HL-60 (cell line): ENCODE measurements around the gene ARNT2.

Experiments used
- GABPA ChIP-seq: IDR thresholded peaks from 2 replicates; pipeline ENCODE4 v1.6.1; 2012; ENCODE audit warnings: low read depth
- POLR2AphosphoS5 ChIP-seq: IDR thresholded peaks from 2 replicates; pipeline ENCODE4 v1.6.1; 2012; ENCODE audit warnings: low read depth
- TF ChIP-seq, protein P1 (sequence below): IDR thresholded peaks from one replicate; pipeline ENCODE4 v1.5.1; 2011; ENCODE audit warnings: low read length, control low read depth, inconsistent platforms; ENCODE audit not compliant: insufficient read depth
- TF ChIP-seq, protein P2 (sequence below): IDR thresholded peaks from 2 replicates; pipeline ENCODE4 v1.6.1; 2012; ENCODE audit warnings: low read depth; ENCODE audit not compliant: insufficient replicate concordance

- TF ChIP-seq, protein P1, sequence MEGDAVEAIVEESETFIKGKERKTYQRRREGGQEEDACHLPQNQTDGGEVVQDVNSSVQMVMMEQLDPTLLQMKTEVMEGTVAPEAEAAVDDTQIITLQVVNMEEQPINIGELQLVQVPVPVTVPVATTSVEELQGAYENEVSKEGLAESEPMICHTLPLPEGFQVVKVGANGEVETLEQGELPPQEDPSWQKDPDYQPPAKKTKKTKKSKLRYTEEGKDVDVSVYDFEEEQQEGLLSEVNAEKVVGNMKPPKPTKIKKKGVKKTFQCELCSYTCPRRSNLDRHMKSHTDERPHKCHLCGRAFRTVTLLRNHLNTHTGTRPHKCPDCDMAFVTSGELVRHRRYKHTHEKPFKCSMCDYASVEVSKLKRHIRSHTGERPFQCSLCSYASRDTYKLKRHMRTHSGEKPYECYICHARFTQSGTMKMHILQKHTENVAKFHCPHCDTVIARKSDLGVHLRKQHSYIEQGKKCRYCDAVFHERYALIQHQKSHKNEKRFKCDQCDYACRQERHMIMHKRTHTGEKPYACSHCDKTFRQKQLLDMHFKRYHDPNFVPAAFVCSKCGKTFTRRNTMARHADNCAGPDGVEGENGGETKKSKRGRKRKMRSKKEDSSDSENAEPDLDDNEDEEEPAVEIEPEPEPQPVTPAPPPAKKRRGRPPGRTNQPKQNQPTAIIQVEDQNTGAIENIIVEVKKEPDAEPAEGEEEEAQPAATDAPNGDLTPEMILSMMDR, result no peak
- TF ChIP-seq POLR2AphosphoS5, result no peak
- TF ChIP-seq, protein P2, sequence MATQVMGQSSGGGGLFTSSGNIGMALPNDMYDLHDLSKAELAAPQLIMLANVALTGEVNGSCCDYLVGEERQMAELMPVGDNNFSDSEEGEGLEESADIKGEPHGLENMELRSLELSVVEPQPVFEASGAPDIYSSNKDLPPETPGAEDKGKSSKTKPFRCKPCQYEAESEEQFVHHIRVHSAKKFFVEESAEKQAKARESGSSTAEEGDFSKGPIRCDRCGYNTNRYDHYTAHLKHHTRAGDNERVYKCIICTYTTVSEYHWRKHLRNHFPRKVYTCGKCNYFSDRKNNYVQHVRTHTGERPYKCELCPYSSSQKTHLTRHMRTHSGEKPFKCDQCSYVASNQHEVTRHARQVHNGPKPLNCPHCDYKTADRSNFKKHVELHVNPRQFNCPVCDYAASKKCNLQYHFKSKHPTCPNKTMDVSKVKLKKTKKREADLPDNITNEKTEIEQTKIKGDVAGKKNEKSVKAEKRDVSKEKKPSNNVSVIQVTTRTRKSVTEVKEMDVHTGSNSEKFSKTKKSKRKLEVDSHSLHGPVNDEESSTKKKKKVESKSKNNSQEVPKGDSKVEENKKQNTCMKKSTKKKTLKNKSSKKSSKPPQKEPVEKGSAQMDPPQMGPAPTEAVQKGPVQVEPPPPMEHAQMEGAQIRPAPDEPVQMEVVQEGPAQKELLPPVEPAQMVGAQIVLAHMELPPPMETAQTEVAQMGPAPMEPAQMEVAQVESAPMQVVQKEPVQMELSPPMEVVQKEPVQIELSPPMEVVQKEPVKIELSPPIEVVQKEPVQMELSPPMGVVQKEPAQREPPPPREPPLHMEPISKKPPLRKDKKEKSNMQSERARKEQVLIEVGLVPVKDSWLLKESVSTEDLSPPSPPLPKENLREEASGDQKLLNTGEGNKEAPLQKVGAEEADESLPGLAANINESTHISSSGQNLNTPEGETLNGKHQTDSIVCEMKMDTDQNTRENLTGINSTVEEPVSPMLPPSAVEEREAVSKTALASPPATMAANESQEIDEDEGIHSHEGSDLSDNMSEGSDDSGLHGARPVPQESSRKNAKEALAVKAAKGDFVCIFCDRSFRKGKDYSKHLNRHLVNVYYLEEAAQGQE, result no peak
- TF ChIP-seq GABPA, result no peak
Observed at GRCh38 chr15:80512726-80513660, 108.8 kb downstream of the ARNT2 start.
